Neutrophil (primary cell): ENCODE measurements around the gene TRIM29.

Source experiments
- H3K27ac ChIP-seq: fragments of 200-600 bp; sonication (generic); 2 replicates; pipeline ENCODE4 v1.5.1; 2016; ENCODE audit warnings: mild to moderate bottlenecking, moderate library complexity
- H3K27me3 ChIP-seq: fragments of 200-600 bp; sonication (generic); 2 replicates; pipeline ENCODE4 v1.6.0; 2016; ENCODE audit warnings: mild to moderate bottlenecking
- H3K36me3 ChIP-seq: fragments of 200-600 bp; sonication (generic); 2 replicates; pipeline ENCODE4 v1.5.1; 2017
- H3K4me1 ChIP-seq, 2 experiments: fragments of 200-600 bp in 1 of 2; sonication (generic) in 1 of 2; 1 replicate in 1 of 2; 2 replicates in 1 of 2; pipeline versions ENCODE4 v1.5.1 to v1.6.1; 2013 to 2016; ENCODE audit warnings: low read depth in 1 of 2, low read length in 1 of 2, mild to moderate bottlenecking in 1 of 2, moderate library complexity in 1 of 2; ENCODE audit not compliant: control insufficient read depth in 1 of 2, insufficient read depth in 1 of 2
- H3K4me3 ChIP-seq, 2 experiments: fragments of 200-600 bp in 1 of 2; sonication (generic) in 1 of 2; 1 replicate in 1 of 2; 2 replicates in 1 of 2; pipeline ENCODE4 v1.5.1; 2013 to 2016; ENCODE audit warnings: low read depth in 1 of 2, low read length in 1 of 2, mild to moderate bottlenecking in 1 of 2, moderate library complexity in 1 of 2
- H3K9me3 ChIP-seq: fragments of 200-600 bp; sonication (generic); 2 replicates; pipeline ENCODE4 v1.5.1; 2016
- CTCF ChIP-seq: fragments of 200-600 bp; sonication (generic); IDR thresholded peaks from 2 replicates; pipeline ENCODE4 v1.5.1; 2016; ENCODE audit warnings: antibody characterized with exemption

TRIM29 gene

GRCh38 chr11:120128392-120129119 is 9.4 kb downstream of the TRIM29 start:
- Histone ChIP-seq H3K9me3 (no peaks in the 10 kb centered on the region), H3K4me3 (no peak overlapping the region), H3K36me3 (no peaks in the 10 kb centered on the region), H3K4me1 (no peaks in the 10 kb centered on the region), H3K27ac (no peak overlapping the region), H3K27me3 (no peaks in the 10 kb centered on the region)
- no peak for TF ChIP-seq CTCF

- TF ChIP-seq CTCF = no peak
- Histone ChIP-seq H3K27me3 (no peaks in the 10 kb centered on the region), H3K27ac (no peak overlapping the region), H3K4me1 (no peaks in the 10 kb centered on the region), H3K36me3 (no peaks in the 10 kb centered on the region), H3K9me3 (no peaks in the 10 kb centered on the region), H3K4me3 (no peak overlapping the region)
Measured at GRCh38 chr11:120127236-120127635, 10.7 kb downstream of the TRIM29 start.

GRCh38 chr11:120126620-120127019 is 11.3 kb downstream of the TRIM29 start:
- no peaks in the 10 kb centered on the region for H3K9me3 ChIP-seq
- no peaks in the 10 kb centered on the region for H3K27me3 ChIP-seq
- TF ChIP-seq CTCF = no peak
- no peak overlapping the region for H3K27ac ChIP-seq
- H3K4me1 ChIP-seq = no peaks in the 10 kb centered on the region
- H3K4me3 ChIP-seq = no peak overlapping the region
- no peaks in the 10 kb centered on the region for H3K36me3 ChIP-seq

GRCh38 chr11:120125509-120125908 is 12.4 kb downstream of the TRIM29 start:
- H3K27ac ChIP-seq = no peak overlapping the region
- H3K9me3 ChIP-seq = no peaks in the 10 kb centered on the region
- H3K36me3 ChIP-seq = no peaks in the 10 kb centered on the region
- no peaks in the 10 kb centered on the region for H3K27me3 ChIP-seq
- H3K4me1 ChIP-seq = no peaks in the 10 kb centered on the region
- TF ChIP-seq CTCF = no peak
- H3K4me3 ChIP-seq = no peak overlapping the region

- H3K27ac ChIP-seq = no peak overlapping the region
- no peaks in the 10 kb centered on the region for H3K4me1 ChIP-seq
- no peak for TF ChIP-seq CTCF
- no peaks in the 10 kb centered on the region for H3K9me3 ChIP-seq
- H3K4me3 ChIP-seq = no peak overlapping the region
- H3K27me3 ChIP-seq = no peaks in the 10 kb centered on the region
- no peaks in the 10 kb centered on the region for H3K36me3 ChIP-seq
Measured at GRCh38 chr11:120125024-120125423, 12.9 kb downstream of the TRIM29 start.
